Gastroesophageal sphincter (tissue), 3 donors: ENCODE measurements around the gene TMPRSS11E.

Source experiments
- CTCF ChIP-seq, 4 experiments: fragments of 200-600 bp in 2 of 4; fragments of 450-650 bp in 2 of 4; sonication (generic) in 1 of 4; IDR thresholded peaks; one replicate each; pipeline ENCODE4 v1.5.1; 2017 to 2019; ENCODE audit warnings: antibody characterized with exemption in 4 of 4, mild to moderate bottlenecking in 2 of 4, moderate library complexity in 2 of 4
- EP300 ChIP-seq: sonication (generic); formaldehyde crosslinking; IDR thresholded peaks from one replicate; pipeline ENCODE4 v1.6.1; 2017; ENCODE audit warnings: antibody characterized with exemption, mild to moderate bottlenecking
- POLR2A ChIP-seq, 2 donors: fragments of 450-650 bp; IDR thresholded peaks; one replicate each; pipeline ENCODE4 v1.6.1; 2017; ENCODE audit warnings: antibody characterized with exemption in 2 of 2, mild to moderate bottlenecking in 2 of 2, moderate library complexity in 1 of 2
- POLR2AphosphoS5 ChIP-seq: sonication (generic); formaldehyde crosslinking; IDR thresholded peaks from one replicate; pipeline ENCODE4 v1.6.1; 2017; ENCODE audit warnings: antibody characterized with exemption

GRCh38 chr4:68490826-68491457 lies 43.7 kb downstream of the TMPRSS11E start:
- TF ChIP-seq CTCF (IDR thresholded peaks at IDR 0.05): no peak
- no peak for TF ChIP-seq POLR2AphosphoS5
- no peak for TF ChIP-seq POLR2A (IDR thresholded peaks at IDR 0.05)
- TF ChIP-seq EP300: no peak
